Nucleus accumbens (tissue), 56 donors: Measurements from ENCODE around the gene KIN.
"Not testable (repeated sequence)": the region's sequence is repeated elsewhere in the genome, so short reads cannot be mapped to it uniquely, and the experiment has no call there.

Experiments
- DNase-seq, 56 donors: peaks; one replicate each; lab custom pipeline; 2025; lab: John Stamatoyannopoulos, UW

The KIN gene

GRCh38 chr10:7787857-7788638 lies at the start of gene KIN, which contains the start of gene ATP5F1C:
TSS of gene KIN (minus strand) at chr10:7787993. CDS start at chr10:7787933, 60 bp downstream.
TSS of gene ATP5F1C (plus strand) at chr10:7788177. CDS start at chr10:7788208, 31 bp downstream.
- peak; percentile 81 to 98 (median 96) for DNase-seq

- no peak for DNase-seq
Measured at GRCh38 chr10:7836571-7836970, 48.8 kb upstream of the KIN start.

- no peak for DNase-seq
Measured at GRCh38 chr10:7834262-7834661, 46.5 kb upstream of the KIN start.

- no peak for DNase-seq
Measured at GRCh38 chr10:7833210-7833609, 45.4 kb upstream of the KIN start.

- DNase-seq: no peak
Measured at GRCh38 chr10:7832060-7832459, 44.3 kb upstream of the KIN start.

- no peak for DNase-seq
Measured at GRCh38 chr10:7829289-7829834, 41.6 kb upstream of the KIN start.

- no peak for DNase-seq
Measured at GRCh38 chr10:7826971-7827370, 39.2 kb upstream of the KIN start.

- DNase-seq: no peak
Measured at GRCh38 chr10:7824251-7824650, 36.5 kb upstream of the KIN start.

- peak in 34 of 56 donors; percentile 4 to 63 (median 33) for DNase-seq
Measured at GRCh38 chr10:7819121-7819460, 31.3 kb upstream of the KIN start.

GRCh38 chr10:7818295-7819120 lies 30.7 kb upstream of the KIN start, which contains the start of gene TAF3:
TSS of gene TAF3 (plus strand) at chr10:7818505. CDS start at chr10:7818710, 205 bp downstream.
- DNase-seq: peak in 55 of 56 donors; percentile 57 to 94 (median 83)

GRCh38 chr10:7817984-7818294 lies 30.1 kb upstream of the KIN start:
- DNase-seq: no peak

GRCh38 chr10:7817576-7817975 lies 29.8 kb upstream of the KIN start:
- DNase-seq: no peak

- no peak for DNase-seq
Measured at GRCh38 chr10:7813481-7813880, 25.7 kb upstream of the KIN start.

- DNase-seq: not testable (repeated sequence)
Measured at GRCh38 chr10:7811743-7812142, 23.9 kb upstream of the KIN start.

GRCh38 chr10:7811000-7811399 lies 23.2 kb upstream of the KIN start:
- DNase-seq: no peak

- no peak for DNase-seq
Measured at GRCh38 chr10:7810443-7810842, 22.6 kb upstream of the KIN start.

GRCh38 chr10:7808686-7809267 lies 21.0 kb upstream of the KIN start:
- DNase-seq: no peak

GRCh38 chr10:7804741-7805140 lies 16.9 kb upstream of the KIN start:
- no peak for DNase-seq

GRCh38 chr10:7804216-7804615 lies 16.4 kb upstream of the KIN start:
- DNase-seq: no peak

- no peak for DNase-seq
Measured at GRCh38 chr10:7802606-7803005, 14.8 kb upstream of the KIN start.

GRCh38 chr10:7797582-7797981 lies 9.8 kb upstream of the KIN start:
- DNase-seq: no peak
